NT2/D1 (cell line): ENCODE results near the gene SLC44A4.

ENCODE experiments used
- SUZ12 ChIP-seq: IDR thresholded peaks from 2 replicates; pipeline ENCODE4 v1.6.1; 2011; ENCODE audit not compliant: insufficient read length, insufficient read depth; ENCODE audit errors: extremely low read depth
- YY1 ChIP-seq: IDR thresholded peaks from 2 replicates; pipeline ENCODE4 v1.6.1; 2011; ENCODE audit not compliant: insufficient read length, insufficient read depth
- ZNF274 ChIP-seq: IDR thresholded peaks from 2 replicates; pipeline ENCODE4 v1.6.1; 2011; ENCODE audit warnings: mild to moderate bottlenecking, low read depth, low read length

GRCh38 chr6:31918069-31918720 is 39.4 kb upstream of the SLC44A4 start:
- TF ChIP-seq YY1 (no peak), ZNF274 (no peak), SUZ12 (no peak)
